Endothelial cell of umbilical vein (primary cell): Measurements from ENCODE around the gene WASF3. TPM values are rescaled to one million over a fixed set of nuclear protein-coding genes. Genes with fewer than 3 reads are reported as not detected.

Experiments used
- BruUV-seq: library from RNA; stranded (reverse); fragments of 400-500 nt; replicated peaks from 2 replicates; lab custom pipeline; 2021; lab: Mats Ljungman, UMichigan
- CTCF ChIA-PET: fragments of 300-600, 350-600 bp; sonication (Branson Sonifier 250); formaldehyde crosslinking; loops from one replicate; lab custom pipeline; 2021; ENCODE audit warnings: antibody characterized with exemption, inconsistent platforms; lab: Charles Lee
- POLR2A ChIA-PET: fragments of 300-600, 350-600 bp; sonication (Branson Sonifier 250); formaldehyde crosslinking; loops from one replicate; lab custom pipeline; 2021; ENCODE audit warnings: antibody characterized with exemption, inconsistent platforms; lab: Charles Lee
- DNase-seq: peaks from one replicate; pipeline ENCODE4 v3.0.0-alpha.2; 2011; ENCODE audit warnings: low read depth, low spot score
- FAIRE-seq: peaks from 2 replicates; lab custom pipeline; 2011; peaks lifted over from hg19 to GRCh38; lab: Jason Lieb, UNC
- H2AFZ ChIP-seq: 2 replicates; pipeline ENCODE4 v1.6.0; 2012; ENCODE audit warnings: low read depth, low read length, control low read depth, inconsistent platforms
- H3K27ac ChIP-seq: 2 replicates; pipeline ENCODE4 v1.5.1; 2011; ENCODE audit warnings: low read depth, mild to moderate bottlenecking, control low read depth, low read length, moderate library complexity; ENCODE audit not compliant: insufficient read depth
- H3K27me3 ChIP-seq, 2 experiments: 2 replicates each; pipeline versions ENCODE4 v1.6.0 to v1.6.1; 2011; ENCODE audit warnings: low read length in 2 of 2, mixed read lengths in 1 of 2; ENCODE audit not compliant: control insufficient read depth in 2 of 2, insufficient read depth in 2 of 2
- H3K36me3 ChIP-seq, 2 experiments: 2 replicates in 1 of 2; 3 replicates in 1 of 2; pipeline ENCODE4 v1.5.1; 2011; ENCODE audit warnings: low read length in 2 of 2, mild to moderate bottlenecking in 1 of 2, moderate library complexity in 1 of 2; ENCODE audit not compliant: control insufficient read depth in 2 of 2, insufficient read depth in 2 of 2; ENCODE audit errors: extremely low read depth in 1 of 2
- H3K4me1 ChIP-seq: 3 replicates; pipeline ENCODE4 v1.5.1; 2011; ENCODE audit warnings: mild to moderate bottlenecking, low read length; ENCODE audit not compliant: control insufficient read depth, insufficient read depth; ENCODE audit errors: extremely low read depth
- H3K4me2 ChIP-seq: 2 replicates; pipeline ENCODE4 v1.6.1; 2011; ENCODE audit warnings: low read length, control low read depth, mixed read lengths; ENCODE audit not compliant: insufficient read depth
- H3K4me3 ChIP-seq, 3 experiments: fragments of 200-600 bp in 1 of 3; sonication (generic), shearing (Covaris generic) in 1 of 3; replicated peaks in 1 of 3; 2 replicates each; pipeline ENCODE4 v1.5.1; 2011 to 2016; ENCODE audit warnings: control low read depth in 3 of 3, low read length in 3 of 3, mild to moderate bottlenecking in 2 of 3, inconsistent platforms in 1 of 3, low read depth in 1 of 3, moderate library complexity in 1 of 3; ENCODE audit not compliant: insufficient read depth in 1 of 3
- H3K79me2 ChIP-seq: 2 replicates; pipeline ENCODE4 v1.6.0; 2012; ENCODE audit warnings: low read length, inconsistent platforms; ENCODE audit not compliant: control insufficient read depth, insufficient read depth
- H3K9ac ChIP-seq: replicated peaks from 2 replicates; pipeline ENCODE3; 2011; ENCODE audit warnings: low read length, control low read depth; ENCODE audit not compliant: insufficient read depth; ENCODE audit errors: extremely low read depth
- H3K9me1 ChIP-seq: replicated peaks from 3 replicates; pipeline ENCODE4 v1.6.0; 2011; ENCODE audit warnings: mild to moderate bottlenecking, low read length; ENCODE audit not compliant: control insufficient read depth, insufficient read depth; ENCODE audit errors: extremely low read depth
- H3K9me3 ChIP-seq: replicated peaks from 2 replicates; pipeline ENCODE4 v1.5.1; 2012; ENCODE audit warnings: low read length, inconsistent platforms; ENCODE audit not compliant: control insufficient read depth, insufficient read depth
- H4K20me1 ChIP-seq: replicated peaks from 2 replicates; pipeline ENCODE3; 2011; ENCODE audit warnings: mild to moderate bottlenecking, low read length; ENCODE audit not compliant: control insufficient read depth, insufficient read depth; ENCODE audit errors: extremely low read depth
- EZH2 ChIP-seq: IDR thresholded peaks from 2 replicates; pipeline ENCODE4 v1.6.1; 2012; ENCODE audit warnings: borderline replicate concordance, low read depth, mild to moderate bottlenecking, moderate library complexity, low read length, inconsistent platforms; ENCODE audit not compliant: severe bottlenecking
- FOS ChIP-seq: IDR thresholded peaks from 2 replicates; pipeline ENCODE4 v1.6.1; 2011; ENCODE audit warnings: mild to moderate bottlenecking, low read length, moderate library complexity, borderline replicate concordance; ENCODE audit not compliant: insufficient read depth
- GATA2 ChIP-seq: IDR thresholded peaks from 2 replicates; pipeline ENCODE4 v1.7.0; 2011; ENCODE audit warnings: low read depth, mild to moderate bottlenecking, moderate library complexity, mixed read lengths, low read length; ENCODE audit not compliant: insufficient read length, insufficient read depth
- JUN ChIP-seq: IDR thresholded peaks from 2 replicates; pipeline ENCODE4 v1.6.1; 2011; ENCODE audit warnings: borderline replicate concordance, low read depth; ENCODE audit not compliant: insufficient read length, insufficient read depth
- MYC ChIP-seq: IDR thresholded peaks from one replicate; pipeline ENCODE4 v1.6.1; 2011; ENCODE audit warnings: mild to moderate bottlenecking, low read depth, low read length
- POLR2A ChIP-seq: IDR thresholded peaks from 2 replicates; pipeline ENCODE4 v1.6.1; 2012; ENCODE audit warnings: low read depth, mild to moderate bottlenecking, control low read depth, low read length
- POLR2AphosphoS5 ChIP-seq: IDR thresholded peaks from 2 replicates; pipeline ENCODE4 v1.6.1; 2012; ENCODE audit warnings: low read depth, mild to moderate bottlenecking, control low read depth, low read length, moderate library complexity; ENCODE audit not compliant: insufficient read depth
- dilution Hi-C: fragments of 300-500 bp; cut with MboI; formaldehyde crosslinking; loops from one replicate; pipeline ENCODE4 v1.15.0; 2019; ENCODE audit warnings: low sequenced_read_pairs; ENCODE audit not compliant: extremely low pct_ligation_motif_present
- intact Hi-C: fragments of 100-400 bp; cut with micrococcal nuclease; formaldehyde crosslinking; loops from one replicate; pipeline ENCODE4 v1.10.0; 2022
- polyA plus RNA-seq, 4 experiments: library from polyadenylated mRNA; depleted of rRNA in 3 of 4; stranded (reverse) in 3 of 4; unstranded in 1 of 4; fragments of >200 nt; gene quantifications; 2 replicates each; pipeline versions ENCODE4 v1.2.1 to v1.2.3, GENCODE V29; 2011 to 2012; ENCODE audit warnings: missing spikeins in 1 of 4
- total RNA-seq: library from RNA; stranded (reverse); gene quantifications from 2 replicates; pipeline ENCODE4 v1.2.3, GENCODE V29; 2021
- TF ChIP-seq, protein P1 (sequence below): IDR thresholded peaks from 2 replicates; pipeline ENCODE4 v1.6.1; 2011; ENCODE audit not compliant: insufficient read depth, insufficient read length
- TF ChIP-seq, protein P2 (sequence below), 2 donors: IDR thresholded peaks; 1 replicate in 1 of 2; 2 replicates in 1 of 2; pipeline ENCODE4 v1.5.1; 2011; ENCODE audit warnings: low read length in 2 of 2, mild to moderate bottlenecking in 2 of 2, moderate library complexity in 2 of 2, control low read depth in 1 of 2, inconsistent platforms in 1 of 2, low read depth in 1 of 2; ENCODE audit not compliant: insufficient read depth in 1 of 2; ENCODE audit errors: extremely low read depth in 1 of 2

WASF3 gene
- total and polyA plus RNA-seq, 2 donors (not counting 3 experiments of a cell fraction or from before 2014, with no cell fraction given): 18.5 to 32.4 TPM

DNA sequence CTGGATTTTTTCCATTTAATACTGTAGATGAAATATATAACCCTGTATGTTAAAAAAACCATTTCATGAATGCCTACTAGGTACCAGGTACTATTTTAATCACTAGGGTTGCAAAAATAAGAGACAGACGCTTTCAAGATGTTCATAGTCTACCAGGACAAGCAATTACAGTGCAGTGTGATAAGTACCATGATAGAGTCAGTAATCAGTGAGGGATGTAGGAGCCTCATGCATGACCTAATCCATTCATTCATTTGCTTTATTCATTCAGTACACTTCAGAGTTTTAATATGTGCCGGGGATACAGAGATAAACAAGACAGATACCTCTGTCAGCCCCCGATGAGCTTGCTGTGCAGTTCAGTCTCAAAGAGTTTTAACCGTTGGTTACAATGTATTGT is 3.0 kb downstream of the WASF3 start:
- Histone ChIP-seq H3K9me1 (no peaks in the 10 kb centered on the region), H3K4me3 (no peak overlapping the region), H3K9ac (no peak overlapping the region), H4K20me1 (peaks cover 5% of the 10 kb centered on the region), H3K27me3 (peaks cover 0 to 9% of the 10 kb centered on the region in 2 experiments), H3K79me2 (peaks cover 67% of the 10 kb centered on the region), H3K4me1 (peaks cover 29% of the 10 kb centered on the region), H3K4me2 (no peak overlapping the region), H3K27ac (no peak overlapping the region), H3K9me3 (no peaks in the 10 kb centered on the region), H2AFZ (no peak overlapping the region), H3K36me3 (no peaks in the 10 kb centered on the region)
- POLR2A ChIA-PET: no interaction called here
- no TSS peak for BruUV-seq
- TF ChIP-seq MYC (no peak), POLR2AphosphoS5 (no peak), POLR2A (no peak), GATA2 (no peak), FOS (no peak), JUN (no peak), EZH2 (no peak)
- TF ChIP-seq, protein P1, sequence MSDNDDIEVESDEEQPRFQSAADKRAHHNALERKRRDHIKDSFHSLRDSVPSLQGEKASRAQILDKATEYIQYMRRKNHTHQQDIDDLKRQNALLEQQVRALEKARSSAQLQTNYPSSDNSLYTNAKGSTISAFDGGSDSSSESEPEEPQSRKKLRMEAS: no peak
- TF ChIP-seq, protein P2, sequence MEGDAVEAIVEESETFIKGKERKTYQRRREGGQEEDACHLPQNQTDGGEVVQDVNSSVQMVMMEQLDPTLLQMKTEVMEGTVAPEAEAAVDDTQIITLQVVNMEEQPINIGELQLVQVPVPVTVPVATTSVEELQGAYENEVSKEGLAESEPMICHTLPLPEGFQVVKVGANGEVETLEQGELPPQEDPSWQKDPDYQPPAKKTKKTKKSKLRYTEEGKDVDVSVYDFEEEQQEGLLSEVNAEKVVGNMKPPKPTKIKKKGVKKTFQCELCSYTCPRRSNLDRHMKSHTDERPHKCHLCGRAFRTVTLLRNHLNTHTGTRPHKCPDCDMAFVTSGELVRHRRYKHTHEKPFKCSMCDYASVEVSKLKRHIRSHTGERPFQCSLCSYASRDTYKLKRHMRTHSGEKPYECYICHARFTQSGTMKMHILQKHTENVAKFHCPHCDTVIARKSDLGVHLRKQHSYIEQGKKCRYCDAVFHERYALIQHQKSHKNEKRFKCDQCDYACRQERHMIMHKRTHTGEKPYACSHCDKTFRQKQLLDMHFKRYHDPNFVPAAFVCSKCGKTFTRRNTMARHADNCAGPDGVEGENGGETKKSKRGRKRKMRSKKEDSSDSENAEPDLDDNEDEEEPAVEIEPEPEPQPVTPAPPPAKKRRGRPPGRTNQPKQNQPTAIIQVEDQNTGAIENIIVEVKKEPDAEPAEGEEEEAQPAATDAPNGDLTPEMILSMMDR (IDR thresholded peaks at IDR 0.05; ENCODE audit: extremely low read depth in 1 of 2, insufficient read depth in 1 of 2, low read depth in 1 of 2, low read length in 2 of 2): no peak
- intact Hi-C loops (no loop called here), dilution Hi-C loops (no loop called here)
- FAIRE-seq: no peak
- no peak for DNase-seq
- CTCF ChIA-PET: interaction anchor here (0.6 to 1.4 kb wide), 4 partner anchors 20 to 138 kb away, joined by 3 read pairs; no protein-coding TSS in a partner anchor
